ENCODE measurements around the gene ITGA1. TPM values are rescaled to one million over a fixed set of nuclear protein-coding genes. Genes with fewer than 3 reads are reported as not detected.

The ITGA1 gene
- total RNA-seq, 4 donors from 2014 or later = 5.7 to 20.4 (median 12.4) TPM

DNA sequence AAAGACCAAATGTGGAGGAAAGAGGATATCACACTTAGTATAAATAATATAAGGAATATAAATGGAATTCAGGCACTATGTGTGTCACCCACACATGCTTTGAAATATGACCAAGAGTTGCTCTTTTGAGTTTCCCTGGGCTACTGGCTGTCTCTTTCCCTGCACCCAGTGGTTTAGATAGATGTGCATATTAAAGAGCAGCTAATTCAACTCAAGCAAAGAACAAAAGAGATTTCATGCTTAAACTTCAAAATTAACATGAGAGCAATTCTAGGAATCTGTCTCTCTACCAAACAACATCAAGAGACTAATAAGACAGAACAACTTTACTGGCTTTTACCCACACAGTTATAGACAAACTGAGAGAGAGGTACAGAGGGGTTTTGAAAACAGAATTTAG, 38.0 kb upstream of the ITGA1 start:
- DNase-seq = no peak
- Histone ChIP-seq H3K27ac (no peak overlapping the region), H3K27me3 (no peaks in the 10 kb centered on the region), H3K9me3 (no peaks in the 10 kb centered on the region), H3K36me3 (no peaks in the 10 kb centered on the region), H3K4me1 (no peaks in the 10 kb centered on the region), H3K4me3 (no peak overlapping the region)
- TF ChIP-seq POLR2A (IDR thresholded peaks at IDR 0.05) = no peak
- TF ChIP-seq, protein P1, sequence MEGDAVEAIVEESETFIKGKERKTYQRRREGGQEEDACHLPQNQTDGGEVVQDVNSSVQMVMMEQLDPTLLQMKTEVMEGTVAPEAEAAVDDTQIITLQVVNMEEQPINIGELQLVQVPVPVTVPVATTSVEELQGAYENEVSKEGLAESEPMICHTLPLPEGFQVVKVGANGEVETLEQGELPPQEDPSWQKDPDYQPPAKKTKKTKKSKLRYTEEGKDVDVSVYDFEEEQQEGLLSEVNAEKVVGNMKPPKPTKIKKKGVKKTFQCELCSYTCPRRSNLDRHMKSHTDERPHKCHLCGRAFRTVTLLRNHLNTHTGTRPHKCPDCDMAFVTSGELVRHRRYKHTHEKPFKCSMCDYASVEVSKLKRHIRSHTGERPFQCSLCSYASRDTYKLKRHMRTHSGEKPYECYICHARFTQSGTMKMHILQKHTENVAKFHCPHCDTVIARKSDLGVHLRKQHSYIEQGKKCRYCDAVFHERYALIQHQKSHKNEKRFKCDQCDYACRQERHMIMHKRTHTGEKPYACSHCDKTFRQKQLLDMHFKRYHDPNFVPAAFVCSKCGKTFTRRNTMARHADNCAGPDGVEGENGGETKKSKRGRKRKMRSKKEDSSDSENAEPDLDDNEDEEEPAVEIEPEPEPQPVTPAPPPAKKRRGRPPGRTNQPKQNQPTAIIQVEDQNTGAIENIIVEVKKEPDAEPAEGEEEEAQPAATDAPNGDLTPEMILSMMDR (IDR thresholded peaks at IDR 0.05 in 4 of 5, conservative IDR thresholded peaks at IDR 0.05 in 1 of 5) = no peak
- in situ Hi-C loops (cut with MboI; ENCODE audit: low sequenced_read_pairs in 4 of 4) = no loop called here
- ATAC-seq = no peak
- intact Hi-C loops (cut with DNase I; ENCODE audit: low total_unique reads) = no loop called here

DNA sequence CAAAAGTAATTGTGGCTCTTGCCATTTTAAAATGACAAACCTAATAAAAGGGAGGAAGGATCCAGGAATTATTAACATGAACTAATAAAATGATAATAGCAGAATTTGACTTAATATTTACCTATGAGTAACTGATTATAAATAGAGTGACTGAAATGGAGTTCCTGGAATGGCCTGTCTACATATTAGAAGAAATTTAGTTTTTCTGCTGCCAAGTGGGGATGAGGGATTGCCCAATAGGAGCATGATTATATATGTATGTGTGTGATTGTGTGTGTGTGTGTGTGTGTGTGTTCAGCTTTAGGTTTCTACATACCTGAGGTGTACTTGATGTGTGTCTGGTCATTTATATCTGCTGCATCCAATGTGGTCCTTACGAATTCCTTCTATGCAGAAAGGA, 36.6 kb upstream of the ITGA1 start:
- in situ Hi-C loops (cut with MboI; ENCODE audit: low sequenced_read_pairs in 4 of 4) (no loop called here), intact Hi-C loops (cut with DNase I; ENCODE audit: low total_unique reads) (no loop called here)

DNA sequence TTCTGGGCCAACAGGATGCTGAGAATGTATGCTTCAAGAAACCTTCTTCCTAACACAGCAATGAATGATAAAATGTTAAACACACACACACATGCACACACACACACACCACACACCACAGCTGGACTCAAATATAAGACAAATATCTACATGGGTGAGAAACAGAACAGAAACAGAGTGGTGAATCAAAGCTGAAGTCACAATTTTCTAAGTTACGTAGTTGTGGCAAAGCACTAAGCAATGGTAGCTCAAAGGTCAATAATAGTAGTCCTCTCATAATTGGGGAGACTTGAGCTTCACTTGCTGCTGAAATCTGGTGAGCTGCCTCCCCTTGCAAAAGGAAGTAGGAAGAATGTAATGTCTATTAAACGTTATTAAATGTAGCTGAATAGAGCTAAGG, 33.7 kb upstream of the ITGA1 start:
- Histone ChIP-seq H3K27me3 (no peaks in the 10 kb centered on the region), H3K4me3 (no peak overlapping the region), H3K9me3 (no peaks in the 10 kb centered on the region), H3K4me1 (no peaks in the 10 kb centered on the region), H3K36me3 (no peaks in the 10 kb centered on the region), H3K27ac (no peak overlapping the region)
- in situ Hi-C loops (cut with MboI; ENCODE audit: low sequenced_read_pairs in 4 of 4) (no loop called here), intact Hi-C loops (cut with DNase I; ENCODE audit: low total_unique reads) (no loop called here)
- ATAC-seq = no peak
- DNase-seq = no peak
- TF ChIP-seq, protein P1 (IDR thresholded peaks at IDR 0.05 in 4 of 5, conservative IDR thresholded peaks at IDR 0.05 in 1 of 5) = no peak
- TF ChIP-seq POLR2A (IDR thresholded peaks at IDR 0.05) = no peak

More for the DNA sequence above, 36.6 kb upstream of the ITGA1 start:
- no peak for TF ChIP-seq POLR2A (IDR thresholded peaks at IDR 0.05)
- TF ChIP-seq, protein P1 (IDR thresholded peaks at IDR 0.05 in 4 of 5, conservative IDR thresholded peaks at IDR 0.05 in 1 of 5) = no peak
- Histone ChIP-seq H3K36me3 (no peaks in the 10 kb centered on the region), H3K27me3 (no peaks in the 10 kb centered on the region), H3K4me1 (no peaks in the 10 kb centered on the region), H3K9me3 (no peaks in the 10 kb centered on the region), H3K4me3 (no peak overlapping the region), H3K27ac (no peak overlapping the region)
- DNase-seq = no peak
- no peak for ATAC-seq

DNA sequence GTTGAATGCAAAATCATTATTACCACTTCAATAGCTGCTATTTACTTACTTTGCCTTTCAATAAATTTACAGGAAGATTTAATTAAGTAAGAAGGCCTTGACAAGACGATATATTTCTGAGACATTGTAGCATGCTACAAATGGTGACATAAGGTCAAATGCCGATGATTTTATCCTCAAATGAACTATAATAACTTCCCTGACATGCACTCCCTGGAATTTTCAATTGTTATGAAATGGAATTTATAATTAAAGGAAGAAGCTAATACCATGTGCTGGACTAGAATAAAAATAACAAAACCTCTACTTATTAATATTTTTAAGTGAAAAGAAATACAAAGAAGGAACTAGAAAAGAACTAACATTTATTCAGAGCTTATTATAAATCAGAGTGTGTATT, 30.2 kb upstream of the ITGA1 start:
- TF ChIP-seq, protein P1 (IDR thresholded peaks at IDR 0.05 in 4 of 5, conservative IDR thresholded peaks at IDR 0.05 in 1 of 5) = no peak
- TF ChIP-seq POLR2A (IDR thresholded peaks at IDR 0.05) = no peak
- Histone ChIP-seq H3K27me3 (no peaks in the 10 kb centered on the region), H3K27ac (peak overlapping the region in 3 of 4 donors; percentile 32 to 65 (median 60)), H3K9me3 (no peaks in the 10 kb centered on the region), H3K4me1 (no peaks in the 10 kb centered on the region), H3K4me3 (no peak overlapping the region), H3K36me3 (no peaks in the 10 kb centered on the region)
- intact Hi-C loops (cut with DNase I; ENCODE audit: low total_unique reads) = no loop called here
- ATAC-seq (peak in 1 of 2 donors; percentile 60), DNase-seq (no peak)
- in situ Hi-C loops (cut with MboI; ENCODE audit: low sequenced_read_pairs in 4 of 4) = no loop called here

DNA sequence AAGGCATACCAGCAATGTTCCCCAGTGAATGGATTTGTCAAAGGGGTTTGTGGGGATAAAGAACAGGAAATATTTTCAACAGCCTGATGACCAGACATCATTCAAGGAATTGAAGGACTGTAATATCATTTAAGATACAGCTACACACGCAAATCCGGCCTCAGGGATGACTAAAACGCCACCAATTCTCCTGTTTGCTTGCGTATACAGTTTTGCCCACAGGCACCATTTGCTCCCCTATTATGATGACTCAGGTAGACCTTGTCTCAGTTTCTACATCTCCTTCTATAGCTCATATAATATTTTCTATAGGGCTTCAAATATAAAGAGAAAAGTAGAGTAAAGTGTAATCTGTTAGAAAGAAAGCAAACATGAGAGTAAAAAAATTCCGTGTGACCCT, 29.7 kb upstream of the ITGA1 start:
- H3K27me3 ChIP-seq = no peaks in the 10 kb centered on the region
- H3K9me3 ChIP-seq = no peaks in the 10 kb centered on the region
- ATAC-seq (no peak), DNase-seq (no peak)
- H3K4me3 ChIP-seq = no peak overlapping the region
- peak overlapping the region; percentile 32 to 65 (median 48) for H3K27ac ChIP-seq
- H3K4me1 ChIP-seq = no peaks in the 10 kb centered on the region
- in situ Hi-C loops (cut with MboI; ENCODE audit: low sequenced_read_pairs in 4 of 4) = no loop called here
- intact Hi-C loops (cut with DNase I; ENCODE audit: low total_unique reads) = no loop called here
- TF ChIP-seq, protein P1 (IDR thresholded peaks at IDR 0.05 in 4 of 5, conservative IDR thresholded peaks at IDR 0.05 in 1 of 5) = no peak
- no peak for TF ChIP-seq POLR2A (IDR thresholded peaks at IDR 0.05)
- H3K36me3 ChIP-seq = no peaks in the 10 kb centered on the region
